RPMI7951 (cell line): ENCODE data around the gene HEMGN. TPM values are rescaled to one million over a fixed set of nuclear protein-coding genes. Genes with fewer than 3 reads are reported as not detected.
"Not testable (repeated sequence)": the region's sequence is repeated elsewhere in the genome, so short reads cannot be mapped to it uniquely, and the experiment has no call there.

ENCODE experiments used
- DNase-seq: peaks from one replicate; pipeline ENCODE4 v3.0.0-alpha.2; 2012; ENCODE audit warnings: low read depth
- total RNA-seq: library from RNA; depleted of rRNA; stranded (reverse); fragments of >200 nt; shearing (Covaris generic); gene quantifications from 2 replicates; pipeline ENCODE4 v1.2.3, GENCODE V29; 2014

Gene HEMGN
- total RNA-seq, 1 experiment from 2014 or later: not detected

DNA sequence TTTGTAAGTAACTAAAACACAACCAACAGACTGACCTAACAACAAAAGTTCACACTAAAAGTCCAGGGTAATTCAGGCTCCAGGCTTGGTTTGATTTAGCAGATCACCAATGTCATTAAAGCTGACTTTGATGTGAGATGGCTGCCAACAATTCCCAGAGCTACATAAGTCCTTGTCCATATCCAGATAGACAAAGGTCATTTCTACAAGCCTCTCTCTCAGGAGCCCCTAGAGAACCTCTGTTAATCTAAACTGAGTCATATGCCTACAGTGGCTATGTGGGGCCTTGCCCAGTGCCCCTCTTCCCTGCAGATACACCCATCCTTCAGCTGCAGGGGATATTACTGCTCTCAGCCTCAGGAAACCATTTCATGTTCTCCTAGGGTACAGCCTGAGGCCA lies 26.9 kb upstream of the HEMGN start:
- no peak for DNase-seq

DNA sequence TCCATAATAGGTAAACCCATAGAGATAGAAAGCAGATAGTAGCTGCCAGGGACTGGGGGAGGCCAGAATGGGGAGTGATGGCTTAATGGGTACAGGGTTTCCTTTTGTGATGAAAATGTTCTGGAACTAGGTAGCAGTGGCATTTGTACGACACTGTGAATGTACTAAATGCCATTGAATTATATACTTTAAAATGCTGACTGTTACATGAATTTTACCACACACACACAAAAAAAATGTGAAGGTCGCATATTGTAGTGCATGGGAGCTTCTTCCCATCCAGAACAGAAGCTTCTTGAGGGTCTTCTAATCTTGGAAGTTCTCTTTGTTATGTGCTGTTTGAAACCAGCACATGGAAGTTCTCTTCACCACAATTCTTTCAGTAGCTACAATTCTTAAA lies 25.3 kb upstream of the HEMGN start:
- DNase-seq: no peak

DNA sequence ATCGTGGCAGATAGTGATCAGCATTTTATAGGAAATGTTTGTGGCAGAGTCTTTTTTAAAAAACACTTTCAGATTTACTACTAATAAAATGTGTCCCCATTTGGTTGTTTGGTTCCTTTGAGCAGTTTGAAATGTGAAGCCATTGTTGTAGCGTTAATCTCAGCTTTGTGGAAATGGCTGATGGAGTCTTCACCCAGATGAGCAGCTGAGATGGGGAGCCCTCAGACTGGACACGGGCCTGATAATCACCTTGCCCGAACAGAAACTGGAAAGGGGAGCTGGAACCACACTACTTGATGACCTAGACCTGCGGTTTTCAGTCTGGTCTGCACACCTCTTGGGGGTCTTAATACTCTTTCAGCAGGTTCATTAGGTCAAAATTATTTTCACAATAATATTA lies 24.6 kb upstream of the HEMGN start:
- no peak for DNase-seq

DNA sequence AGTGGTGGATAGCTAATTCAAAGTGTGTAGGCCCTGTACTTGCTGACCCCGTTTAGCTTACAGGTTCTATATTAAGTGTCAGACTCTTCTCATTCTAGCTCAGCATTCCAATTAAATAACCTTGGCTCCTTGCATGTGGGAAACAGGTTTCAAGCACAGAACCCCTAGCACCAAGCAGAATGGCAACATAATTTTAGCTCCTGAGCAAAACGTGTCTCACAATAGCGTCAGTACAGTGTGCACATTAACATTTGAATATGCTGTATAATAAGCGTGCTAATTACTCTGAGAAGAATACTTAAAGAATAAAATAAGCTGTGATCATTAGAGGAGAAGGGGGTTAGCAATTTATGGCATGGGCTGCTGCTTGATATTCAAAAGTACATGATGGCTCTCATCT lies 24.2 kb upstream of the HEMGN start:
- no peak for DNase-seq

DNA sequence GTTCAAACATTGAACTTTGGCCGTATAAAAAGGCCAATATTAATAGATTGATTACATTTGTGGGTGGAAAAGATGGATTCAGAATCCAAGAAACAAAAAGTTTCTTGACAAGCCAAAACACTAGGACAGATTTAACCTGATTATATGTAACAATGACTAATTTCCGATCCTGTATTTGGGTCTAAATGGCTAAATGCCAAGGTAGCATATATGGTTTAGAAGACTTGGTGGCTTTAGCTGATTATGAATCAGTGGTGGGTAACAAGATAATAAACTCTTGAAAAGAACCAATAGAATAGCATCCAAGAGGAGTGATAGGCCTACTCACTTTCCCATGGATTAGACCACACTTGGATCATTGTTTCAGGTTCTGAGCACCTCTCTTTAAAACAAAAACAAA lies 23.4 kb upstream of the HEMGN start:
- no peak for DNase-seq

DNA sequence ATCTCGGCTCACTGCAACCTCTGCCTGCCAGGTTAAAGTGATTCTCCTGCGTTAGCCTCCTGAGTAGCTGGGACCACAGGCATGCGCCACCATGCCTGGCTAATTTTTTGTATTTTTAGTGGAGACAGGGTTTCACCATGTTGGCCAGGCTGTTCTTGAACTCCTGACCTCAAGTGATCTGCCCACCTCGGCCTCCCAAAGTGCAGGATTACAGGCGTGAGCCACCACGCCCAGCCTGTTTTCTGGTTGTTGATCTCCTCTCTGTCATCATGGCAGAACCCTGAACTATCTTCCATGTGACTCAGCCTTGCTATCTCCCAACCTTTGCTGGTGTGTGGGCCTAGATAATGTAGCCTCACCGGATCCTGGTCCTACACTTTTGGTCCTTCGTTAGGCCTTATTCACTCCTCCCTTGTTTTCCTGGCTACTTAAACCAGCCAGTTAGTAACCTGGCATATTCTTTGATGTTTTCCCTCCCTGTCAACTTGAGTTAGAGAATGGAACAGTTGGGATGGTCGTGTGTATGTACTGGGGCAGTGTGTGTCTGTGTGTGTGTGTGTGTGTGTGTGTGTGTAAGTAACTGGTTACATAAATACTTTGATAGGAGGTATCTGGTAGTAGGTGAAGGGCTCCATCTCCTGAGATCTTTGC lies 22.8 kb upstream of the HEMGN start:
- DNase-seq: not testable (repeated sequence)

DNA sequence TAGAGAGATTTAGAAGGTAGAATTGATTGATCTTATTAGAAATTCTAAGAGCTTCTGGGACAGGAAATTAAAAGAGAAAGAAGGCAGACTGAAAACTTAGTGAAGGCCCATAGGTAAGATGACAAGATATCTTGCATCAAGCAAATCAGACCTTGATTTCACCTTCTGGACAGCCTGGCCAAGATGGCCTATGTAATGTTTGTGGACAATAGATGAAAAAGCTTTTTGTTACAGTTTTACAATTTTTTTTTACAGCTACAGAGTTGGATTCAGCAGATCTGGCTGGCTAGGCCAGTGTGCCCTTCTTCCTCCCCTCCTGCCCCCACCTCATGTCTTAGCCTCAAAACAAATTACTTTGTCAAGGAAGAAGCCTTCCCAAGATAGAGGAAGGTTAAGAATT lies 21.6 kb upstream of the HEMGN start:
- no peak for DNase-seq

DNA sequence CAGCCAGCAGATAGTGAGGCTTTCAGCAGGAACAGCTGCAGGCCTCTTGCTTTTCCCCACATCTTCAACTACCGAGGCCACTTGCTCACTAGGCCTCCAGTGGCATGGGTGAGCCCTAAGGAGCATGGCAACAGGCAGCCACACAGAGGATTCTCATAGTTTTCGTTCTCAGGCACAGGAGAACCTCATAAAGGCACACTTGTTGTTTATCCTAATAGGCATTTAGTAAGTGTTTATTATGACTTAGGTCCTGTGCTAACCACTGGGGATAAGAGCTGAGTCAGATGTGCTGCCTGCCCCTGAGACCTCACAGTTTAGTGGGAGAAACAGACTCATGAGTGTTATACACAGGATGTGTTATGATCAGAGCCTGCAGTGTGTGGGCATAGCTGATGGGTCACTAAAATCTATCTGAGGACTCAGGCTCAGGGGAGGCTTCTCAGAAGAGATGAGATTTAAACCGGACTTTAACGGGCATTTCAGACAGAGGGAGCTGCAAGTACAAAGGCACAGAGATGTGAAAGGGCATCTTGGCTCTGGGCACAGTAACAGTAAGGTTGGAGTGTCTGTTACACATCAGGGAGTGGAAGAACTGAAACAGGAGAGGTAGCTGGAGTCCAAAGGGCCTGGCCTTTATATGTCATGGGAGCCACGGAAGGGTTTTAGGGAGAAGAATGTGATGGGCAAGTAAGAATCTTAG lies 21.0 kb upstream of the HEMGN start:
- peak; percentile 61 for DNase-seq

GRCh38 chr9:97956331-97956730 lies 18.4 kb upstream of the HEMGN start:
- no peak for DNase-seq

- DNase-seq: peak; percentile 31
Observed at GRCh38 chr9:97954550-97954989, 16.6 kb upstream of the HEMGN start.

- DNase-seq: not testable (repeated sequence)
Observed at GRCh38 chr9:97950873-97951272, 12.9 kb upstream of the HEMGN start.

GRCh38 chr9:97947094-97947493 lies 9.1 kb upstream of the HEMGN start:
- DNase-seq: not testable (repeated sequence)

DNA sequence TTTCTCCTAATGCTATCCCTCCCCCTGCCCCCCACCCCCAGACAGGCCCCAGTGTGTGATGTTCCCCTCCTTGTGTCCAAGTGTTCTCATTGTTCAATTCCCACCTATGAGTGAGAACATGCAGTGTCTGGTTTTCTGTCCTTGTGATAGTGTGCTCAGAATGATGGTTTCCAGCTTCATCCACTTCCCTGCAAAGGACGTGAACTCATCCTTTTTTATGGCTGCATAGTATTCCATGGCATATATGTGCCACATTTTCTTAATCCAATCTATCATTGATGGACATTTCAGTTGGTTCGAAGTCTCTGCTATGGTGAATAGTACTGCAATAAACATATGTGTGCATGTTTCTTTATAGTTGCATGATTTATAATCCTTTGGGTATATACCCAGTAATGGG lies 7.5 kb upstream of the HEMGN start:
- not testable (repeated sequence) for DNase-seq

- no peak for DNase-seq
Observed at GRCh38 chr9:97944612-97945011, 6.6 kb upstream of the HEMGN start.

- DNase-seq: no peak
Observed at GRCh38 chr9:97943308-97943855, 5.4 kb upstream of the HEMGN start.

DNA sequence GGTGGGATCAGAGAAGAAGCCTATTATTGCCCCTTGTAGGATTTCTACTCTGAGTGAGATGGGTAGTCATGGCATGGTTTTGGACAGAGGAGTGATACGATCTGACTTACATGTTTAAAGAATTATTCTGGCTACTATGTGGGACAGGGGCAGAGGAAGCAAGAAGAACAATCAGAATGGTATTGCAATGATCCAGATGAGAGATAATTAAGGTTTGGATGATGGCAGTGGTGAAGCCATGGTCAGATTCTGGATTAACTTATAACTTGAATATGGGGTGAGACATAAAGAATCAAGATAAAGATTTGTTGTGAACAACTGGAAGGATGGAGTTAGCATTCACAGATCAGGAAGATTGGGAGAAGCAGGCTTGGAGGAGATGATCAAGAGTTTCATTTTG lies 3.4 kb upstream of the HEMGN start:
- DNase-seq: no peak

DNA sequence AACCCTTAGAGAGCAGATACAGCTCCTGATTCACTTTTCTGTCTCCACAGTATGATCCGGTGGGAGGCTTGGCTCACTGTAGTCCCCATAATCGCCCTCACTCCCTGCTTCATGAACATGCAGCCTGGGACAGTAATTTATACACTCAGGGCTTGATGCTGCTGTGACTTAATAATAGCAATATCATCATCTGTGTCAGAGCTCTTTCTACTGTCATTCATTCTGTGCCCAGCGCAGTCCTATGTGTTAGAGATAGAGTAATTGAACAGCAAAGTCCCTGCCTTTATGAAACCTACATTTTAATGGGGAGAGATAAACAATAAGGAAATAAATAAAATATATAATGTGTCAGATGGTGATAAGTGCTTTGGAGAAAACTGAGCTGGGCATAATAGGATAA lies 2.8 kb upstream of the HEMGN start:
- DNase-seq: no peak

DNA sequence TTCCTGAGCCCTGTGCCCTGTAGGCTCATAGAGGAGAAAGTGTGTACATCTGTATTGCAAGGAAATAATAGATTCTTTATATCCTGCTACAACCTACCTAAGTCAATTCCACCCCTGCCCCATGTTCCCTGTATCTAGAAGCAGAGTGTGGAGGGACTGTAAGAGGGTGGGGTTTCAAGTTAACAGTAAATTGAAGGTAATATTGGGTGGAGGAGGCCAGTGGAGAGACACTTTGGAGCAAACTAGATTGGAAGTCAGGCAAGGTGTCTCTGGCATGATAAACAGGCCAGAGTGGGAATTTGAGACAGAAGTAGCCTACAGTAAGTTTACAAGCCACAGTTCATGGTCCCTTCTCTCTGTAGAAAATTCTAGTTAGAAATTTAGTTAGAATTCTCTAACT lies 2.3 kb upstream of the HEMGN start:
- DNase-seq: no peak

DNA sequence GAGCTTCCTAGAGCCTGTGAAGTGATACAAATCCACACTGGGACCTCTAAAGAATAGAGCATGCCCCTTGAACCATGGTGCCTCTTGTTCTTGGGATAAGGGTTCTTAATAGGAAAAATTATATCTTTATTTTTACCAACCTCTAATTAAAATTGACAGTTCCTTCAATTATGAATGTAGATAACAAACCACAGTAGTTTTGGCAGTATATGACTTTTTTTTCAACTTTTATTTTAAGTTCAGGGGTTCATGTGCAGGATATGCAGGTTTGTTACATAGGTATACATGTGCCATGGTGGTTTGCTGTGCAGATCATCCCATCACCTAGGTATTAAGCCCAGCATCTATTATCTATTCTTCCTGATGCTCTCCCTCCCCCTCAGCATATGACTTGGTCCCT lies 974 bp downstream of the HEMGN start:
- DNase-seq: no peak

DNA sequence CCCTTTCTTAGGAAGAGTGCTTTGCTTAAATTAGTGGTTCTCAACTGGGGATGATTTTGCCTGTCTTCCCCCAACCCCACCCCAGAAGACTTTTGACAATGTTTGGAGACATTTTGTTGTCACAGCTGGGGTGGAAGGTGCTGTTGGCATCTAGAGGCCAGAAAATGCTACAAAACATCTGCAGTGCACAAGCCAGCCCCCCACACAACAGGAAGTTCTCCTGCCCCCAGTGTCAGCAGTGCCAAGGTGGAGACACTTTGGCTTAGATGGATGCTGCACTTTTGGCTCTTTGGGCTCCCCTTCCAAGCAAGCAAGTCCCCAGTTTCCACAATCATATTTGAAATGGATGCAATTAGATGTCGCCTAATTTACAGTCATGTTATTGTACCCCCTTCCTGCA lies 2.7 kb downstream of the HEMGN start:
- no peak for DNase-seq

- no peak for DNase-seq
Observed at GRCh38 chr9:97934321-97935115, 3.5 kb downstream of the HEMGN start.

DNA sequence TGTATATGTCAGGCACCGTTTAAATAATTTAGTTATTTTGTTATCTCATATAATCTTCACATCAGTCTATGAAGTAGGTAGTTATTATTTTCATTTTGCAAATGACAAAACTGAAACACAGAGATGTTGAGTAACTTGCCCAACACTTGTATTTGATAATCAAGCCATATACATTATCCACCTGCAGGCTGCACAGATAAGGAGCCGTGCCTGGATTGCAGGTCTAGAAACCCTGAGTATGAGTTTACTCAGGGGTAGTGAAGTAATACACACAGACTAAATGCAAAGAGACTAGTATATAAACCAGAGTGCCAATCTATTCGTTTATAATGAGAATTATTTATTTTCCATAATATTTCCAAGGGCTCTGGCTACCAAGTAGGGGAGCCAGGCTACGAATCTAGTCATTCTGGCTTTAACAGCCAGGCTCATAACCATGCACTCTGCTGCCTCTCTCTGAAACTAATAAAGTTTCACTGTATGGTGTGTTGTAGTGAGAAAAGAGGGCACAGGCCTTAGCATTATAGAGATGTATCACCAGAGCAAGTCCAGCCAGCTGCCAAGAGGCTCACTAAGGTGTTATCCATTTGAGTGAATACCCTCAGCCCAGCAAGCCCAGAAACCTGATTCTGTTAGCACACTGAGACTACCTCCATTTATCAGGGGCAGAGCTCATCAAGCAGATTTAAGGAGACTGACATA lies 4.5 kb downstream of the HEMGN start:
- no peak for DNase-seq
